ENCODE measurements around the gene HS3ST5.

GRCh38 chr6:114382406-114382805 lies 39.6 kb upstream of the HS3ST5 start:
- TF ChIP-seq CTCF (optimal IDR thresholded peaks at IDR 0.05 in 1 of 3, IDR thresholded peaks at IDR 0.05 in 1 of 3, conservative IDR thresholded peaks at IDR 0.05 in 1 of 3; ENCODE audit: extremely low read depth in 1 of 3, insufficient read depth in 2 of 3, low read length in 3 of 3) (no peak), EZH2 (IDR thresholded peaks at IDR 0.05; ENCODE audit: low read length) (no peak)
